ENCODE data around the gene TMEM108.

TMEM108 gene

DNA sequence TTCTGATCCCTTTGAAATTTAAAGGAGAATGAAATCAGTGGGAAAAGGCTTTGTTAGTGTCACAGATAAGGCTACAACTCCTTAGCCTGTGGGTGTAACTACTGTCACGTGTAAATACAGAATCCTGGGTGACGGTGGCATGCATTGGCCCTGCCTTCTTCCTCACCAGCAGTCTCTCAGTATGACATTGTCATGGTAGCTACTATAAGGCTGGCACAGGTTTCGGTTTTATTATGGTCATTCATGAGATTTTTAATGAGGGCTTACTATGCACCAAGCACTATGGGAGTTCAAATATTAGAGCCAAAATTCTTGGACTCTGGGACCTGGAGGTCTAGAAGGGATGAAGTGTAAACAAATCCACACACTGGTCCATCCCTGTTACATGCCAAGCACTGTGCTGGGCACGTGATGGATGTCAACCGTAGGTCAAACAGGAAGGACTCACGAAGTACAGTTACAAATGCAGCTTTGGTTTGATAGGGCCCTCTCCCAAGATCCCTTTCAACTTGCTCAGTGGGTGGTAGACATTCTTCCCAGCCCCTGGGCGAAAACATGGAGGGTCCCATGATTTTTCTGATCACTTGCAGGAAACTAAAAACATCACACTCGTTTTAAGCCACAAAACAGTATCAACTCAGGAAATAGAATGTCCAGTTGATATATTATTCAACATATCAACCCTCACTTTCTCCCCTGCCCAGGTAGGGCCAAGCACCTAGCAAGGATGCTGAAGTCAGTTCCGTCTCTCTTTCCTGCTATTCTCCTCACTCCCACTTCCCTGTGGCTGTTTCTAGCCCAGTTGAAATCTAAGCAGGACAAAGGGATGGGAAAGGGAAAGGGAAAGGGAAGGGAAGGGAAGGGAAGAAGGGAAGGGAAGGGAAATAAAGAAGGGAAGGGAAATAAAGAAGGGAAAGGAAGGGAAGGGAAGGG, 387.0 kb downstream of the TMEM108 start:
- no peak for DNase-seq (ENCODE audit: extremely low read depth, low read depth)
- H3K4me3 ChIP-seq (replicated peaks; ENCODE audit: low read depth, low read length) = no peak overlapping the region
- no peak for TF ChIP-seq CTCF (IDR thresholded peaks at IDR 0.05; ENCODE audit: low read depth, low read length, missing control alignments)

- TF ChIP-seq CTCF (IDR thresholded peaks at IDR 0.05; ENCODE audit: low read depth, low read length, missing control alignments) = no peak
- H3K4me3 ChIP-seq (replicated peaks; ENCODE audit: low read depth, low read length) = no peak overlapping the region
- DNase-seq (ENCODE audit: extremely low read depth, low read depth) = no peak
These were observed 387.7 kb downstream of the TMEM108 start for GRCh38 chr3:133425898-133426297.

- no peak for TF ChIP-seq CTCF (IDR thresholded peaks at IDR 0.05; ENCODE audit: low read depth, low read length, missing control alignments)
- no peak for DNase-seq (ENCODE audit: extremely low read depth, low read depth)
- H3K4me3 ChIP-seq (replicated peaks; ENCODE audit: low read depth, low read length) = no peak overlapping the region
These were observed 388.5 kb downstream of the TMEM108 start for GRCh38 chr3:133426721-133427120.

DNA sequence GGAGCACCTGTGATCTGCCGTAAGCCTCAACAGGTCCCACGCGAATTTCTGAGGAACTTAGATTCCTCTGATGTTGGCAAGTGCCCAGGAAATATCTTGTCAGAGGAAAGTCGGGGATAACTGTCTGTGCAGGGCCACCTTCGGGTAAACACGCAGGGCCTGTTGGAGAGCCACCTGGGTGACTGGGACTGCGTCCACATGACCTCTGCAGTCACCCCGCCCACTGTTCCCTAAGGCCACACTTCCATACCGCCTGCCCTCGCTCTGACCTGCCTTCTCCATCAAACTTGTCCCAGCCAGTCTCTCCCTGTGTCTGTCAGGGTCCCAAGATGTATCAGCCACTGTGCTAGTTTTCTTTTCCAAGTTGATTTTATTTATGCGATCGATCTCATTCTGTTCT, 390.4 kb downstream of the TMEM108 start:
- TF ChIP-seq CTCF (IDR thresholded peaks at IDR 0.05; ENCODE audit: low read depth, low read length, missing control alignments) = no peak
- no peak for DNase-seq (ENCODE audit: extremely low read depth, low read depth)
- no peak overlapping the region for H3K4me3 ChIP-seq (replicated peaks; ENCODE audit: low read depth, low read length)

- no peak for DNase-seq (ENCODE audit: extremely low read depth, low read depth)
- TF ChIP-seq CTCF (IDR thresholded peaks at IDR 0.05; ENCODE audit: low read depth, low read length, missing control alignments) = no peak
- H3K4me3 ChIP-seq (replicated peaks; ENCODE audit: low read depth, low read length) = no peak overlapping the region
These were observed 390.9 kb downstream of the TMEM108 start for GRCh38 chr3:133429063-133429462.

- no peak for DNase-seq (ENCODE audit: extremely low read depth, low read depth)
- no peak for TF ChIP-seq CTCF (IDR thresholded peaks at IDR 0.05; ENCODE audit: low read depth, low read length, missing control alignments)
- no peak overlapping the region for H3K4me3 ChIP-seq (replicated peaks; ENCODE audit: low read depth, low read length)
These were observed 401.4 kb downstream of the TMEM108 start for GRCh38 chr3:133439563-133439962.
